GM06990 (cell line): ENCODE data around the gene CCDC177.

ENCODE experiments used
- DNase-seq: peaks from one replicate; pipeline ENCODE4 v3.0.0-alpha.2; 2011; ENCODE audit not compliant: insufficient read length; ENCODE audit errors: extremely low read depth
- H3K27me3 ChIP-seq: replicated peaks from 2 replicates; pipeline ENCODE4 v1.6.0; 2011; ENCODE audit warnings: low read length; ENCODE audit not compliant: control insufficient read depth, insufficient read depth
- H3K36me3 ChIP-seq: 2 replicates; pipeline ENCODE4 v1.5.1; 2011; ENCODE audit warnings: low read length; ENCODE audit not compliant: control insufficient read depth, insufficient read depth
- H3K4me3 ChIP-seq: replicated peaks from 2 replicates; pipeline ENCODE4 v1.5.1; 2011; ENCODE audit warnings: low read depth, mild to moderate bottlenecking, control low read depth, low read length
- CTCF ChIP-seq: IDR thresholded peaks from 2 replicates; pipeline ENCODE4 v1.5.1; 2011; ENCODE audit warnings: low read length, control low read depth, mild to moderate bottlenecking, inconsistent platforms; ENCODE audit not compliant: insufficient read depth, poor library complexity, severe bottlenecking

CCDC177 gene

GRCh38 chr14:69535230-69535848, 39.3 kb downstream of the CCDC177 start:
- TF ChIP-seq CTCF, result peak; percentile 55
- no peaks in the 10 kb centered on the region; the same call in 1 of the 2 replicates for H3K27me3 ChIP-seq
- DNase-seq, result no peak

GRCh38 chr14:69532561-69533340, 41.9 kb downstream of the CCDC177 start:
- Histone ChIP-seq H3K36me3 (no peaks in the 10 kb centered on the region), H3K4me3 (no peak overlapping the region), H3K27me3 (no peaks in the 10 kb centered on the region; the same call in 1 of the 2 replicates)
- DNase-seq, result no peak
- TF ChIP-seq CTCF, result no peak

More at GRCh38 chr14:69535230-69535848, 39.3 kb downstream of the CCDC177 start:
- Histone ChIP-seq H3K36me3 (no peaks in the 10 kb centered on the region), H3K4me3 (no peak overlapping the region)

DNA sequence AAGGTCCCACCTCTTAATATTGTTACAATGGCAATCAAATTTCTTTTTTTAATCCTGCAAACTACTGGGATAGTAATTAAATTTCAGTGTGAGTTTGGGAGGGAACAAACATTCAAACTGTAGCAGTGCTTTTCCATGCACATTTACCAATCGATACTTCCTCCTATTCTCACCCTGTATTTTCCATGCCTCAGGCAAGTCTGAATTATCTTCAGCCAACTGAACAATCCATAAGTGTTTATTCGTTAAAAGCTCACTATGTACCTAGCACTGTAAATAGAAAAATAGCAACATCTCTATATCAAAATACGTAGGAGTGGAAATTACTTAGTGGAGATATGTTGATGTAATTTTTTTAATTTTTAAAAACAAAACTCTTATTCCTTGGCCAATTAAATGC, 43.5 kb downstream of the CCDC177 start:
- Histone ChIP-seq H3K4me3 (no peak overlapping the region), H3K27me3 (peaks cover 2% of the 10 kb centered on the region), H3K36me3 (no peaks in the 10 kb centered on the region)
- DNase-seq, result no peak
- no peak for TF ChIP-seq CTCF

GRCh38 chr14:69530095-69530494, 44.6 kb downstream of the CCDC177 start:
- peaks cover 2% of the 10 kb centered on the region for H3K27me3 ChIP-seq

DNA sequence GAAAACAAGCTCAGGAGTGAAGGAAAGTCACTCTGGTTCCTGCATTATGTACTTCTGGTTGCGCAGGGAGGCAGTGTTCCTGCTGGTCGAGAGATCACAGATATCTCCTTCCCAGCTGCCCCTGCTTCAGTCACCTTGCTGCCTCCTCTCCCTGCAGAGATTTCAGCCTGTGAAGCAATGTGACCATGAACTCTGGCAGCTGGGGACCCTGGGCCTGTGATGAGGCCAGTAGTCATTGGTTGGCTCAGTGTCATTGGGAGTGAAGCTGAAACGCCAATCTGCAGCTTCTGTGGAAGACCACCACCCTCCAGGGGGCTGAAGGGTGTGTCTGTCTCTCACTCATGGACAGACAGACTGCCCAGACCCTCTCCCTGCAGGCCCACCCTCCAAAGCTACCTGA, 45.1 kb downstream of the CCDC177 start:
- DNase-seq, result no peak
- no peak overlapping the region for H3K4me3 ChIP-seq
- peaks cover 2% of the 10 kb centered on the region for H3K27me3 ChIP-seq
- no peak for TF ChIP-seq CTCF
- no peaks in the 10 kb centered on the region for H3K36me3 ChIP-seq

More at GRCh38 chr14:69530095-69530494, 44.6 kb downstream of the CCDC177 start:
- Histone ChIP-seq H3K4me3 (no peak overlapping the region), H3K36me3 (no peaks in the 10 kb centered on the region)
- TF ChIP-seq CTCF, result no peak
- DNase-seq, result no peak

- peaks cover 2% of the 10 kb centered on the region for H3K27me3 ChIP-seq
- no peaks in the 10 kb centered on the region for H3K36me3 ChIP-seq
- no peak overlapping the region for H3K4me3 ChIP-seq
- no peak for TF ChIP-seq CTCF
- DNase-seq, result no peak
Measured at GRCh38 chr14:69528930-69529329, 45.7 kb downstream of the CCDC177 start.
